ENCODE results near the gene ITPKB.

ITPKB gene

DNA sequence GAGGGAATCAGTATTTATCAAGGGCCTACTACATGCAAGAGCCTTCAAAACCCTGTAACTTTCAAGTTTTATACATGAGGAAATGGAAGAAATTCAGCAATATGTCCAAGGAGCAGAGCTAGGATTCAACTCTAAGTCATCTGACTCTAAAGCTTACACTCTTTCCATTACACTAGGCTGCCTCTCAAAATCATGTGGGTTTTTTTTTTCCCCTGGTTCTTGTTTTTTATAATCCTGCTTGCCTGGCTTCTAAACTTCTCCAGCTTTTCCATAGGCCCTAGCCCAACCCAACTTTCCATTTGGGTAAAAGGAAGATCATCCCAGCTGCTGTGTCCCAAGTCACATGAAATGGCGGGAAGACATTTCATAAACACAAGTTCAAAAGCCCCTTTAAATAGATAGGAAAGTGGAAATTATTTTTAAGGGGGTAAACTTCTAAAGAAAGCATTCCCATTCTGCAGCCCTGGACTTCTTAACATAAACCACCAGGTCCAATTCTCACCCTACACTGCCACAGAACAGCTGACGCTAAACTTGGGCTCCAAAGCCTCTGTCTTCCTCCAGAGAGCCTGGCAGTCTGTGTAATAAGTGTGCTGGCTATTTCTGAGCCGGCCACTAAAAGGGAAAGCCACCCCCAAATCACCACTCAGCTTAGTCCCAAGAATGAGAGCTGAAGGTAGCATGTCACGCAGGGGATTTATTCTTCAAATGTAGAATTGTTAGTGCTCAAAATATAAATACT, 46.9 kb downstream of the ITPKB start:
- Histone ChIP-seq H2AFZ (ENCODE audit: low read depth, low read length) (no peak overlapping the region), H3K27ac (ENCODE audit: low read length) (no peak overlapping the region), H3K4me3 (ENCODE audit: low read depth in 1 of 2, low read length in 2 of 2) (no peak overlapping the region), H4K20me1 (ENCODE audit: insufficient read depth, low read length) (peaks cover 17% of the 10 kb centered on the region; the same call in 1 of the 2 replicates), H3K4me1 (ENCODE audit: insufficient read depth, low read length) (no peaks in the 10 kb centered on the region), H3K36me3 (ENCODE audit: insufficient read depth, low read length) (peaks cover 49% of the 10 kb centered on the region), H3K4me2 (ENCODE audit: insufficient read depth, low read length) (no peak overlapping the region), H3K79me2 (ENCODE audit: insufficient read depth, low read length) (peaks cover 30% of the 10 kb centered on the region), H3K9ac (ENCODE audit: low read depth, low read length) (no peak overlapping the region), H3K9me3 (ENCODE audit: insufficient read depth, low read length, severe bottlenecking) (no peaks in the 10 kb centered on the region), H3K27me3 (ENCODE audit: insufficient read depth, low read length, poor library complexity) (no peaks in the 10 kb centered on the region)
- DNase-seq, result no peak
- TF ChIP-seq, protein P1, sequence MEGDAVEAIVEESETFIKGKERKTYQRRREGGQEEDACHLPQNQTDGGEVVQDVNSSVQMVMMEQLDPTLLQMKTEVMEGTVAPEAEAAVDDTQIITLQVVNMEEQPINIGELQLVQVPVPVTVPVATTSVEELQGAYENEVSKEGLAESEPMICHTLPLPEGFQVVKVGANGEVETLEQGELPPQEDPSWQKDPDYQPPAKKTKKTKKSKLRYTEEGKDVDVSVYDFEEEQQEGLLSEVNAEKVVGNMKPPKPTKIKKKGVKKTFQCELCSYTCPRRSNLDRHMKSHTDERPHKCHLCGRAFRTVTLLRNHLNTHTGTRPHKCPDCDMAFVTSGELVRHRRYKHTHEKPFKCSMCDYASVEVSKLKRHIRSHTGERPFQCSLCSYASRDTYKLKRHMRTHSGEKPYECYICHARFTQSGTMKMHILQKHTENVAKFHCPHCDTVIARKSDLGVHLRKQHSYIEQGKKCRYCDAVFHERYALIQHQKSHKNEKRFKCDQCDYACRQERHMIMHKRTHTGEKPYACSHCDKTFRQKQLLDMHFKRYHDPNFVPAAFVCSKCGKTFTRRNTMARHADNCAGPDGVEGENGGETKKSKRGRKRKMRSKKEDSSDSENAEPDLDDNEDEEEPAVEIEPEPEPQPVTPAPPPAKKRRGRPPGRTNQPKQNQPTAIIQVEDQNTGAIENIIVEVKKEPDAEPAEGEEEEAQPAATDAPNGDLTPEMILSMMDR (IDR thresholded peaks at IDR 0.05; ENCODE audit: borderline replicate concordance, extremely low read depth, low read length, poor library complexity, severe bottlenecking), result no peak
- no peak for TF ChIP-seq EZH2 (IDR thresholded peaks at IDR 0.05; ENCODE audit: borderline replicate concordance, low read depth, low read length, severe bottlenecking)
- no peak for ATAC-seq (ENCODE audit: insufficient read depth, low read depth)

DNA sequence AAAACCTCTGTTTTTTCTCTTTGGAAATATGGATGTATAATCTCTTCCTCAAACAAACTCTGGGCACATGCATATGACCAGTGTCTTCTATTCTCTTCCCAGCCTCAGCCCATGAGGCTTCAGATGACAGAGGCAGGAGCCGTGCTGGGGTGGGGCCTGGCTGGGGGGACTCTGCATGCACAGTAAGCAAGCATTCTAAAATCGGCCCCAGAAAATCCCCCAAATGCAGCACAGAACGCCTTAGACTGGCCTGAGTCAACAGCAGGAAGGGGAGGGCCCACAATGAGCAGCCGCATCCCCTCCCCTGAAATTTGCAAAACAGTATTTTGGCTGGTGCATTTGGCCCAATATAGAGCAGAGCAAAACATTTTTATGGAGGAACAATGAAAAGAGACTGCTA, 47.8 kb downstream of the ITPKB start:
- peaks cover 42% of the 10 kb centered on the region for H3K36me3 ChIP-seq (ENCODE audit: insufficient read depth, low read length)
- TF ChIP-seq, protein P1 (IDR thresholded peaks at IDR 0.05; ENCODE audit: borderline replicate concordance, extremely low read depth, low read length, poor library complexity, severe bottlenecking), result no peak
- TF ChIP-seq EZH2 (IDR thresholded peaks at IDR 0.05; ENCODE audit: borderline replicate concordance, low read depth, low read length, severe bottlenecking), result no peak
- no peaks in the 10 kb centered on the region for H3K27me3 ChIP-seq (ENCODE audit: insufficient read depth, low read length, poor library complexity)
- H3K4me2 ChIP-seq (ENCODE audit: insufficient read depth, low read length), result no peak overlapping the region
- H3K4me3 ChIP-seq (ENCODE audit: low read depth in 1 of 2, low read length in 2 of 2), result no peak overlapping the region
- no peaks in the 10 kb centered on the region for H3K9me3 ChIP-seq (ENCODE audit: insufficient read depth, low read length, severe bottlenecking)
- no peak overlapping the region for H3K27ac ChIP-seq (ENCODE audit: low read length)
- H3K79me2 ChIP-seq (ENCODE audit: insufficient read depth, low read length), result peaks cover 37% of the 10 kb centered on the region
- no peak overlapping the region for H2AFZ ChIP-seq (ENCODE audit: low read depth, low read length)
- DNase-seq (no peak), ATAC-seq (ENCODE audit: insufficient read depth, low read depth) (no peak)
- peaks cover 24% of the 10 kb centered on the region; the same call in 1 of the 2 replicates for H4K20me1 ChIP-seq (ENCODE audit: insufficient read depth, low read length)
- H3K4me1 ChIP-seq (ENCODE audit: insufficient read depth, low read length), result no peaks in the 10 kb centered on the region
- H3K9ac ChIP-seq (ENCODE audit: low read depth, low read length), result no peak overlapping the region

DNA sequence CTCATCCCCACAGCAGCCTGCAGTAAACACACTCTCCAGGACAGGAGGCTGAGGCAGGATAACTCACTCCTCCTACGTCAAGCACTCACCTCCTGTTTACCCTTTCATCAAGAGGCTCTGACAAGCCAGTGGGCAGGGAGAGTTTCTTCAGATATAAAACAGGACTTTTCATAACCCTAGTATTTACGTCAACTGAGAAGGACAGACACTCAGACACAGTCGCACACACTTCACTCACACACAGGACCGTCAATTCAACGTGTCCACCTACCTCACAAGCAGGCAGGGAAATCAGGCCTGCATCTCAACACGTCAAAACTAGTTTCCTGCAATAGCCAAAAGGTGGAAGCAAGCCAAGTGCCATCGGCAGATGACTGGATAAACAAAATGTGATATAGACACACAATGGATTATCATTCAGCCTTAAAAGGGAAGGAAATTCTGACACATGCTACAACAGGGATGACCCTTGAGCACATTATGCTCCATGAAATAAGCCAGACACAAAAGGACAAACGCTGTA, 48.6 kb downstream of the ITPKB start:
- H3K4me3 ChIP-seq (ENCODE audit: low read depth in 1 of 2, low read length in 2 of 2), result no peak overlapping the region
- DNase-seq (no peak), ATAC-seq (ENCODE audit: insufficient read depth, low read depth) (no peak)
- H2AFZ ChIP-seq (ENCODE audit: low read depth, low read length), result no peak overlapping the region
- no peak overlapping the region for H3K9ac ChIP-seq (ENCODE audit: low read depth, low read length)
- no peak overlapping the region for H3K27ac ChIP-seq (ENCODE audit: low read length)
- no peak for TF ChIP-seq EZH2 (IDR thresholded peaks at IDR 0.05; ENCODE audit: borderline replicate concordance, low read depth, low read length, severe bottlenecking)
- TF ChIP-seq, protein P1 (IDR thresholded peaks at IDR 0.05; ENCODE audit: borderline replicate concordance, extremely low read depth, low read length, poor library complexity, severe bottlenecking), result no peak
- H3K79me2 ChIP-seq (ENCODE audit: insufficient read depth, low read length), result peaks cover 43% of the 10 kb centered on the region
- H3K36me3 ChIP-seq (ENCODE audit: insufficient read depth, low read length), result peaks cover 40% of the 10 kb centered on the region
- H3K4me2 ChIP-seq (ENCODE audit: insufficient read depth, low read length), result no peak overlapping the region
- H3K4me1 ChIP-seq (ENCODE audit: insufficient read depth, low read length), result no peaks in the 10 kb centered on the region
- no peaks in the 10 kb centered on the region for H3K9me3 ChIP-seq (ENCODE audit: insufficient read depth, low read length, severe bottlenecking)
- H4K20me1 ChIP-seq (ENCODE audit: insufficient read depth, low read length), result peaks cover 24% of the 10 kb centered on the region; the same call in 1 of the 2 replicates
- H3K27me3 ChIP-seq (ENCODE audit: insufficient read depth, low read length, poor library complexity), result no peaks in the 10 kb centered on the region

Measured in DND-41 (cell line).